Measurements from ENCODE around the gene ERC2. TPM values are rescaled to one million over a fixed set of nuclear protein-coding genes. Genes with fewer than 3 reads are reported as not detected.

The ERC2 gene
- total RNA-seq, 2 experiments from 2014 or later, result not detected

- no peak for DNase-seq (ENCODE audit: low spot score)
- Histone ChIP-seq H4K20me1 (ENCODE audit: insufficient read depth, low read length) (no peaks in the 10 kb centered on the region), H3K9me3 (ENCODE audit: low read length) (no peaks in the 10 kb centered on the region), H2AFZ (ENCODE audit: low read length) (no peak overlapping the region), H3K79me2 (ENCODE audit: insufficient read depth, low read depth, low read length) (no peaks in the 10 kb centered on the region), H3K27ac (ENCODE audit: low read depth, low read length, poor library complexity, severe bottlenecking) (no peak overlapping the region), H3K4me3 (ENCODE audit: low read depth, low read length, poor library complexity, severe bottlenecking) (no peak overlapping the region), H3K36me3 (ENCODE audit: insufficient read depth, low read length) (no peaks in the 10 kb centered on the region), H3K4me2 (ENCODE audit: low read length) (no peak overlapping the region), H3K9me2 (ENCODE audit: insufficient read depth, low read length) (no peaks in the 10 kb centered on the region), H3K4me1 (ENCODE audit: insufficient read depth, low read length, poor library complexity, severe bottlenecking) (no peaks in the 10 kb centered on the region)
- ChIA-PET POLR2A (no interaction called here), CTCF (ENCODE audit: unreplicated experiment) (no interaction called here)
- BruUV-seq (replicated peaks), result no TSS peak
- no peak for TF ChIP-seq CTCF (conservative IDR thresholded peaks at IDR 0.05; ENCODE audit: low read length)
- no peak for TF ChIP-seq EZH2phosphoT487 (IDR thresholded peaks at IDR 0.05; ENCODE audit: borderline replicate concordance, low read depth, low read length)
- intact Hi-C loops (cut with micrococcal nuclease; ENCODE audit: unreplicated experiment), result no loop called here
These were observed 557.0 kb downstream of the ERC2 start for GRCh38 chr3:55911266-55911665.

GRCh38 chr3:55910543-55910942 lies 557.7 kb downstream of the ERC2 start:
- TF ChIP-seq EZH2phosphoT487 (IDR thresholded peaks at IDR 0.05; ENCODE audit: borderline replicate concordance, low read depth, low read length) (no peak), CTCF (conservative IDR thresholded peaks at IDR 0.05; ENCODE audit: low read length) (no peak)
- no peaks in the 10 kb centered on the region for H3K4me1 ChIP-seq (ENCODE audit: insufficient read depth, low read length, poor library complexity, severe bottlenecking)
- DNase-seq (ENCODE audit: low spot score), result no peak
- intact Hi-C loops (cut with micrococcal nuclease; ENCODE audit: unreplicated experiment), result no loop called here
- no peak overlapping the region for H2AFZ ChIP-seq (ENCODE audit: low read length)
- H3K27ac ChIP-seq (ENCODE audit: low read depth, low read length, poor library complexity, severe bottlenecking), result no peak overlapping the region
- BruUV-seq (replicated peaks), result no TSS peak
- no peaks in the 10 kb centered on the region for H4K20me1 ChIP-seq (ENCODE audit: insufficient read depth, low read length)
- ChIA-PET POLR2A (no interaction called here), CTCF (ENCODE audit: unreplicated experiment) (no interaction called here)
- no peak overlapping the region for H3K4me3 ChIP-seq (ENCODE audit: low read depth, low read length, poor library complexity, severe bottlenecking)
- no peaks in the 10 kb centered on the region for H3K79me2 ChIP-seq (ENCODE audit: insufficient read depth, low read depth, low read length)
- no peak overlapping the region for H3K4me2 ChIP-seq (ENCODE audit: low read length)
- H3K9me3 ChIP-seq (ENCODE audit: low read length), result no peaks in the 10 kb centered on the region
- no peaks in the 10 kb centered on the region for H3K36me3 ChIP-seq (ENCODE audit: insufficient read depth, low read length)
- no peaks in the 10 kb centered on the region for H3K9me2 ChIP-seq (ENCODE audit: insufficient read depth, low read length)

GRCh38 chr3:55909373-55909772 lies 558.9 kb downstream of the ERC2 start:
- TF ChIP-seq EZH2phosphoT487 (IDR thresholded peaks at IDR 0.05; ENCODE audit: borderline replicate concordance, low read depth, low read length), result no peak
- TF ChIP-seq CTCF (conservative IDR thresholded peaks at IDR 0.05; ENCODE audit: low read length), result no peak
- POLR2A ChIA-PET, result no interaction called here
- Histone ChIP-seq H3K27ac (ENCODE audit: low read depth, low read length, poor library complexity, severe bottlenecking) (no peak overlapping the region), H3K4me3 (ENCODE audit: low read depth, low read length, poor library complexity, severe bottlenecking) (no peak overlapping the region), H3K36me3 (ENCODE audit: insufficient read depth, low read length) (no peaks in the 10 kb centered on the region), H3K4me1 (ENCODE audit: insufficient read depth, low read length, poor library complexity, severe bottlenecking) (no peaks in the 10 kb centered on the region), H3K4me2 (ENCODE audit: low read length) (no peak overlapping the region), H3K9me2 (ENCODE audit: insufficient read depth, low read length) (no peaks in the 10 kb centered on the region), H3K79me2 (ENCODE audit: insufficient read depth, low read depth, low read length) (no peaks in the 10 kb centered on the region), H3K9me3 (ENCODE audit: low read length) (no peaks in the 10 kb centered on the region), H4K20me1 (ENCODE audit: insufficient read depth, low read length) (no peaks in the 10 kb centered on the region), H2AFZ (ENCODE audit: low read length) (no peak overlapping the region)
- BruUV-seq (replicated peaks), result no TSS peak
- no peak for DNase-seq (ENCODE audit: low spot score)
- intact Hi-C loops (cut with micrococcal nuclease; ENCODE audit: unreplicated experiment), result loop anchor here (10.0 kb wide), 1 partner anchor 345 kb away; no protein-coding TSS in a partner anchor
- CTCF ChIA-PET (ENCODE audit: unreplicated experiment), result no interaction called here

Data from OCI-LY7 (cell line).